Brain microvascular endothelial cell (primary cell): Measurements from ENCODE around the gene HSBP1L1.
"Not testable (repeated sequence)": the region's sequence is repeated elsewhere in the genome, so short reads cannot be mapped to it uniquely, and the experiment has no call there.

ENCODE experiments used
- DNase-seq: peaks from one replicate; pipeline ENCODE4 v3.0.0-alpha.2; 2020
- H3K27ac ChIP-seq: fragments of 250-450 bp; sonication (Bioruptor Pico); 2 replicates; pipeline ENCODE4 v1.5.1; 2020; ENCODE audit warnings: mild to moderate bottlenecking, moderate library complexity
- H3K27me3 ChIP-seq: fragments of 250-450 bp; sonication (Bioruptor Pico); replicated peaks from 2 replicates; pipeline ENCODE4 v1.5.1; 2020; ENCODE audit warnings: mild to moderate bottlenecking
- H3K36me3 ChIP-seq: fragments of 250-450 bp; sonication (Bioruptor Pico); replicated peaks from 2 replicates; pipeline ENCODE4 v1.5.1; 2020; ENCODE audit warnings: mild to moderate bottlenecking
- H3K4me3 ChIP-seq: 2 replicates; pipeline ENCODE4 v1.5.1; 2011; ENCODE audit warnings: low read depth, mild to moderate bottlenecking, control low read depth, low read length, moderate library complexity
- in situ Hi-C: cut with HindIII; loops from 2 replicates; pipeline ENCODE4 v1.10.0; 2017; ENCODE audit warnings: low sequenced_read_pairs, low pct_ligation_motif_present
- TF ChIP-seq, protein P1 (sequence below): IDR thresholded peaks from 2 replicates; pipeline ENCODE4 v1.5.1; 2011; ENCODE audit warnings: low read depth, mild to moderate bottlenecking, moderate library complexity, low read length, control low read depth, inconsistent platforms; ENCODE audit errors: missing control alignments

HSBP1L1 gene

DNA sequence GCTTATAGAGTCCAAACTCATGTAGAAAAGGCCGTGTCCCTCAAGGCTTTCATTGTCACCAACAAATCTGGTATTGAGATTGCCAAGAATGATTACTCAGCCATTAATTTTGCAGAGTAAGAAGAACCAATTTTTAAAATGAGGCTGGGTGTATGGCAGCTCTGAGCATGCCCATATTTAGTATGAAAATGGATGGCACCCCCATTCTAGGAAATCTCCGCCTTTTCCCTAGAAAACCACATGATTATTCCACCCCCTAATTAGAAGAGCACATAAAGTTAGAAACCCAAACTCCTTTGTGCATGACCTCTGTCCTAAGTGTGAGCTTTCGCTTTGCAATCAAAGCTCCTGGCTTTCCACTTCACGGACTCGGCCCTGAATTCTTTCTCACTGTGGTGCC, 38.0 kb downstream of the HSBP1L1 start:
- in situ Hi-C loops: no loop called here
- Histone ChIP-seq H3K4me3 (no peak overlapping the region), H3K27me3 (no peaks in the 10 kb centered on the region), H3K27ac (no peak overlapping the region), H3K36me3 (no peaks in the 10 kb centered on the region)
- TF ChIP-seq, protein P1, sequence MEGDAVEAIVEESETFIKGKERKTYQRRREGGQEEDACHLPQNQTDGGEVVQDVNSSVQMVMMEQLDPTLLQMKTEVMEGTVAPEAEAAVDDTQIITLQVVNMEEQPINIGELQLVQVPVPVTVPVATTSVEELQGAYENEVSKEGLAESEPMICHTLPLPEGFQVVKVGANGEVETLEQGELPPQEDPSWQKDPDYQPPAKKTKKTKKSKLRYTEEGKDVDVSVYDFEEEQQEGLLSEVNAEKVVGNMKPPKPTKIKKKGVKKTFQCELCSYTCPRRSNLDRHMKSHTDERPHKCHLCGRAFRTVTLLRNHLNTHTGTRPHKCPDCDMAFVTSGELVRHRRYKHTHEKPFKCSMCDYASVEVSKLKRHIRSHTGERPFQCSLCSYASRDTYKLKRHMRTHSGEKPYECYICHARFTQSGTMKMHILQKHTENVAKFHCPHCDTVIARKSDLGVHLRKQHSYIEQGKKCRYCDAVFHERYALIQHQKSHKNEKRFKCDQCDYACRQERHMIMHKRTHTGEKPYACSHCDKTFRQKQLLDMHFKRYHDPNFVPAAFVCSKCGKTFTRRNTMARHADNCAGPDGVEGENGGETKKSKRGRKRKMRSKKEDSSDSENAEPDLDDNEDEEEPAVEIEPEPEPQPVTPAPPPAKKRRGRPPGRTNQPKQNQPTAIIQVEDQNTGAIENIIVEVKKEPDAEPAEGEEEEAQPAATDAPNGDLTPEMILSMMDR: no peak
- DNase-seq: no peak

DNA sequence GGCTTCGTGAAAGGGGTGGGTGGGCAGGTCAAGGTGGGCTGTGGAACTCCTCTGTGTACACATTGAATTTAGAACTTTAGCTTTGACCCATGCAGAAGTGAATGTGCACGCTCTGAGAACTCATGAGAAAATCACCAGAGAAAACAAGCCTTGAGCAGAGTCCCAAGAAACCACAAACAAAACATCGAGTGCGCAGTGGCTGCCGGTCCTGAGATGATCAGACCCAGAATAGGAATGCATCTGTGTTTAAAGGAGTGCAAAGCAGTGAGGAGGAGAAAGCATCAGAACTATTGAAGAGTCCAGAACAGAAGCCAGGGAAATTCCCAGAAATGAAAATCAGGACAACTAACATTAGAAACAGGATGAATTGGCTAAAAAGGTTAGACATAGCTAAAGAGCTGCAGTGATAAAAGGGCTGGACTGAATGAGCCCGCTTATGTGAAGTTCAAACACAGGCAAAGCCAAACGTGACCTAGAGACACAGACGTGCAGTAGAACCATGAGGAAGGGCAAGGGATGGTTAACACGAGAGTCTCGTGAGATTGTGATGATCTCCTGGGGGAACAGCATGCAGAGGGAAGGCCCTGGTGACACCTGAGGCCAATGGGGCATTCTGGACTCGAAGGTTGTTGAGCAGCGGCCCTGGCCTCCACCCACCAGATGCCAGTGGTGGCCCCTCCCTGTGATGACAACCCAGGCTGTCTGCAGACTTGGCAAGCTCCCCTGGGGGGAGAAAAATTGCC, 40.3 kb downstream of the HSBP1L1 start:
- TF ChIP-seq, protein P1: no peak
- DNase-seq: no peak
- Histone ChIP-seq H3K27me3 (no peaks in the 10 kb centered on the region), H3K27ac (no peak overlapping the region), H3K4me3 (no peak overlapping the region), H3K36me3 (no peaks in the 10 kb centered on the region)
- in situ Hi-C loops: no loop called here

DNA sequence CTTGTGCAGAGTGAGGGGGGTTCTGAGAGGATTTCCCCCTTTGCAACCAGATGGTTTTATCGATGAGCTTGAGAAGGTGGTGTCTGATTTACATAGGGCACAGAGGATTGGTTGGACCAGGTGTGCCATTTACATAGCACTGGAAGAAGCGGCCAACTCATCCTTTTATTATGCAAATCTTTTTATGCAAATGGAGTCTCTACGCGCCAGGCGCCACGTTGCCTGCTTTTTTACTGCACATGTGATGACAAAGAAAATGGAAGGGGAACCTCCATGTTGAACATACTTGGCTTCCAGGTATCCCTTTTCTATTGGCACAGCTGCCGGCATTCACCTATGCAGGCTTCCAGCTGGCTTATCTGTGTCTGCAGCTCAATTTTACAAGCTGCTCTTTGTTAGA, 42.3 kb downstream of the HSBP1L1 start:
- TF ChIP-seq, protein P1: no peak
- in situ Hi-C loops: no loop called here
- DNase-seq: no peak
- Histone ChIP-seq H3K27ac (no peak overlapping the region), H3K36me3 (no peaks in the 10 kb centered on the region), H3K27me3 (no peaks in the 10 kb centered on the region), H3K4me3 (no peak overlapping the region)

DNA sequence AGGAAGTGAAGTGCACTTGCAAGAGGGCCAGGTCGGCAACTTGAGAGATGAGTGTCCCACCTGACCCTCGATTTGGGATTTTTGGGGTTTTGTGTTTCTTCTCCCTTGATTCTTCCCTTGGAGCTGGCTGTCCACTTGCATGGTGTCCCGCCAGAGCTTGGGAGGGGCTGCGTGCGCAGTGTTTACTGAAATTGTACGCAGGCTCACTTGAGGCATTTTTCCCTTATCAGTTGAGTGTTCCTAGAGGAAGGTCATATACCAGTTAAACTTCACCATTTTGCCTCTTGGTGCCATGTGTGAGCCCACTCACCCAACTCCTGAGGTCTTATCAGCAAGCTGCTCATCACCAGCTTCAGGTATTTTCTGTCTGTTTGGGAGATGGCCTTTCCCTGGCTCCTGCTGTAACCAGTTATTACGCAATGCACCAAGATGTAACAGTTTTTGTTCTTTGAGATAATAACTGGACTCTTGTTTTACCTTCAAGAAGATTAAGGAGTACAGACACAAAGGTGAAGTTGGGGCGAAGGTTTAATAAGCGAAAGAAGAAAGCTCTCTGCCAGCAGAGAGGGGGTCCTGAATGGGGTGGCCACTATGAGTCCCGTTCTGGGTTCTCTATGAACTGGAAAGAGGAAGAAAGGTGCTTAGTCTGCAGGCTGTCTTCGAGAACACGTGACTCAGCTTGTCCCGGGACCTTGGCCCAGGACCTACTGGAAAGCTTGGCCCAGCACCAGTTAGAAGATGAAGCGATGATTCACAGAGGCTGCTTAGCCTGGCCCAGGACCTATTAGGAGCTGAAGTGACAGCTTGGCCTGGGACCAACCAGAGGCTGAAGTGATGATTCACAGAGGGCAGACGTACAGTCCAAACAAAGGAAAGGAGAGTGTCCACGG, 45.5 kb downstream of the HSBP1L1 start:
- peak; percentile 93 for DNase-seq
- Histone ChIP-seq H3K27ac (no peak overlapping the region), H3K27me3 (no peaks in the 10 kb centered on the region), H3K4me3 (no peak overlapping the region), H3K36me3 (no peaks in the 10 kb centered on the region)
- TF ChIP-seq, protein P1: no peak
- in situ Hi-C loops: no loop called here

DNA sequence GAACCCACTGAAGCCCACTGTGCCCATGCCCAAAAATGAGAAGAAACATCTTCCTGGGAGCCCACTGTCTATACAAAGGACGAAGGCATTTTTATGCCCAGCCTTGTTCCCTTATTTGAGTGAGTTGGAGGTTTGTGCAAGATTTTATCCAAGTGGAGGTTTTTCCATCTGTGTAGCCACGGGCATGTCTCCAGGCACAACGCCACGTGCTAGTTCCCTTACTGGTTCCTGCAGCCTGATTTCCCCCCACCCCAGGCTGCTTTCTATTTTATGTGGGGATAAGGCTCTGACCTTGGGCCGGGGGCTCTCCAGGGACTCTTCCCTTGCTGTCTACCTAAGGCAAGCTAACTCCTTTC, 46.1 kb downstream of the HSBP1L1 start:
- no peak for DNase-seq
- TF ChIP-seq, protein P1: no peak
- Histone ChIP-seq H3K27me3 (no peaks in the 10 kb centered on the region), H3K27ac (no peak overlapping the region), H3K4me3 (no peak overlapping the region), H3K36me3 (no peaks in the 10 kb centered on the region)
- in situ Hi-C loops: no loop called here

DNA sequence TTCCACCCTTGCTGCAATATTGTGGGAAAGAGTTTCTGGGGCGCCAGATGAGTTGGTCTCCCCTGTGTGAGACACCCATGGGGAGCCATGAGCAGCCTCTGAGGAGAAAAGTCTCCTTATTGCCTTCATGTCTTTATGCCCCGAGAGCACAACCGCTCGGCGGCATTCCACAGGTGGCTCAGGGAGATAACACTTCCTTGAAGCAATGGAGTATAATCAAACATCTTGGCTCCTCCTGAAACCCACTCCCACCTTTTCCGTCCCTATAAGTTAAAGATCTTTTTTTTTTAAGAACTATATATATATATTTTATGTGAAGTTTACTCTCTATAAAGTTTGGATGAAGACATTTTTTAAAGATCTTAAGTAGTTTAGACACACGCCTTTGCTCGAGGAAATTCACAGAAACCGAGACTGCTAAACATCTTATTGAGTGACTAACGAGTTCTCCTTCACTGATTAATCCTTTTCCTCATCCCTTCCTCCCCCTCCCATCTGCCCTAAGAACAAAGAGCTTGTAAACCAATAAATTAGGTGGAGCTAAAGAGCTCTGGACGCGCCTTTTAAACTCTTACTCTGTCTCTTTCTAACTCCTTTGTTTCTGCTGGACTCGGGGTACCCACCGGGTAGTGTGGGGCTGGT, 47.2 kb downstream of the HSBP1L1 start:
- in situ Hi-C loops, H3K27ac ChIP-seq, DNase-seq, H3K27me3 ChIP-seq, H3K4me3 ChIP-seq, H3K36me3 ChIP-seq: not testable (repeated sequence)
